Testis (tissue), 5 donors: ENCODE results near the gene RAB33B. TPM values are rescaled to one million over a fixed set of nuclear protein-coding genes. Genes with fewer than 3 reads are reported as not detected.
"Not testable (repeated sequence)": the region's sequence is repeated elsewhere in the genome, so short reads cannot be mapped to it uniquely, and the experiment has no call there.

Experiments
- DNase-seq: peaks from one replicate; pipeline ENCODE4 v3.0.0-alpha.2; 2019
- H3K27ac ChIP-seq, 2 donors: fragments of 200-600 bp; sonication (generic); one replicate each; pipeline ENCODE4 v1.5.1; 2019
- H3K27me3 ChIP-seq: fragments of 200-600 bp; sonication (generic); one replicate; pipeline ENCODE4 v1.5.1; 2019
- H3K36me3 ChIP-seq: fragments of 200-600 bp; sonication (generic); one replicate; pipeline ENCODE4 v1.5.1; 2017; ENCODE audit warnings: low read depth; ENCODE audit errors: missing control alignments
- H3K4me1 ChIP-seq: fragments of 200-600 bp; sonication (generic); one replicate; pipeline ENCODE4 v1.5.1; 2019
- H3K4me3 ChIP-seq, 2 donors: fragments of 200-600 bp; sonication (generic); one replicate each; pipeline ENCODE4 v1.5.1; 2017 to 2019
- H3K9me3 ChIP-seq: fragments of 200-600 bp; sonication (generic); one replicate; pipeline ENCODE4 v1.5.1; 2017
- POLR2A ChIP-seq: fragments of 450-650 bp; IDR thresholded peaks from one replicate; pipeline ENCODE4 v1.6.1; 2017; ENCODE audit warnings: antibody characterized with exemption, mild to moderate bottlenecking, moderate library complexity
- WGBS, 2 donors: methylation state at CpG; one replicate each; pipeline ENCODE4 v1.1.5; 2018; 5-methylcytosine and 5-hydroxymethylcytosine counted together
- intact Hi-C: fragments of 100-400 bp; cut with DNase I; formaldehyde crosslinking; loops from one replicate; pipeline ENCODE4 v1.15.1; 2023; ENCODE audit warnings: low total_unique reads
- long read RNA-seq, 2 donors: transcript quantifications; one replicate each; lab custom pipeline, GENCODE V29; 2026
- polyA plus RNA-seq: library from polyadenylated mRNA; stranded (reverse); fragments of 350-450 nt; fragmentation: Illumina TruSeq; extraction: RNeasy Lipid Tissue Mini Kit (QIAGEN cat#74804); gene quantifications from one replicate; pipeline ENCODE4 v1.2.3, GENCODE V29; 2014; ENCODE audit warnings: low read depth, low replicate concordance; ENCODE audit not compliant: insufficient read depth
- total RNA-seq, 2 donors: library from RNA; depleted of rRNA; stranded (reverse); fragments of >200 nt; gene quantifications; one replicate each; pipeline ENCODE4 v1.2.3, GENCODE V29; 2016
- TF ChIP-seq, protein P1 (sequence below), 3 experiments: fragments of 450-650 bp in 2 of 3; fragments of 200-600 bp in 1 of 3; sonication (generic) in 1 of 3; IDR thresholded peaks; one replicate each; pipeline ENCODE4 v1.5.1; 2016 to 2019; ENCODE audit warnings: antibody characterized with exemption in 3 of 3, mild to moderate bottlenecking in 2 of 3, moderate library complexity in 1 of 3

Gene RAB33B
- total RNA-seq, result 10 to 100 TPM; 10.9 to 12.1 TPM
- 8.8 TPM for polyA plus RNA-seq
- long read RNA-seq, donor 1, full-length matches to known transcripts, result 3 of 3 reads
- long read RNA-seq, donor 1, partial matches to known transcripts, result 0 of 3 reads
- long read RNA-seq, donor 1, other reads (novel, unspliced or antisense), result 0 of 3 reads
- long read RNA-seq, donor 2, full-length matches to known transcripts, result 6 of 6 reads
- long read RNA-seq, donor 2, partial matches to known transcripts, result 0 of 6 reads
- long read RNA-seq, donor 2, other reads (novel, unspliced or antisense), result 0 of 6 reads

DNA sequence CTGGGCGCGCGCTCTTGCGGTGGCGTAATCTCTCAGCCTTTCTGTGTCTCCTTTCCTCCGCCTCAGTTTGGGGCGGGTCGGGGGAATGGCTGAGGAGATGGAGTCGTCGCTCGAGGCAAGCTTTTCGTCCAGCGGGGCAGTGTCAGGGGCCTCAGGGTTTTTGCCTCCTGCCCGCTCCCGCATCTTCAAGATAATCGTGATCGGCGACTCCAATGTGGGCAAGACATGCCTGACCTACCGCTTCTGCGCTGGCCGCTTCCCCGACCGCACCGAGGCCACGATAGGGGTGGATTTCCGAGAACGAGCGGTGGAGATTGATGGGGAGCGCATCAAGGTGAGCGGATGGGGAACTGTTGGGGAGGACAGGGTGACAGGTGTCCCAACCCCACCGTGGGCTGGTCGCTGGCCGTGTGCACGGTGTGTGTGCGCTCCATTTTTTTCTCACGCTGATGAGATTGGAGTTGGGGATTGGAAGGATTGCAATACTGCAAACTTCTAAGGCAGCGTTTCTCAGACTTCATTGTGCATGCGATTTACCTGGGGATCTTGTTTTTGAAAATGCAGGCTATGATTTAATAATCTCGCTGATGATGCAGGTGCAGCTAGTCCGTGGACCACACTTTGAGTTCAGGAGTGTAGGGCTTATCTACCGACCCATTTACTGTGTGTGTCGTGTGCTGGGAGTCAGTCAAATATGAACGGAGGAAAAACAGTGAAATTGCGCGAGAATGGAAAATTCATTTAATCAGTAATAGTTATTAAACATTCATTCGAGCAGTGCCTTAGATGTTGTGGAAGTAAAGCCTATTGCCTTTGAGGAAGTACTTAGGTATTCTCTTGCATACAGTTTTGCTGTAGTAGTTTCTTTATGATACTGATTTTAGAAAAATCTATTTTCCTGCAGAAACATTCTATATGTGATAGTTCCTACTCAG lies at the start of gene RAB33B:
TSS of gene RAB33B (plus strand) at position 11 of the 935 bp plus-strand sequence. CDS start at position 86, 75 bp downstream.
- Histone ChIP-seq H3K4me1 (peaks cover 29% of the 10 kb centered on the region), H3K27ac (peak within 1 kb of the TSS; percentile 95 to 98), H3K36me3 (no peaks in the 10 kb centered on the region), H3K9me3 (no peaks in the 10 kb centered on the region), H3K27me3 (no peaks in the 10 kb centered on the region), H3K4me3 (peak within 1 kb of the TSS; percentile 92 to 93)
- DNase-seq, result no peak
- WGBS, 2 donors, result 1% methylated on average over 20 to 46 of the region's 46 CpGs
- intact Hi-C loops, result loop anchor here (10.0 kb wide), 1 partner anchor 160 kb away; no protein-coding TSS in a partner anchor
- peak; percentile 11 for TF ChIP-seq POLR2A
- TF ChIP-seq, protein P1, sequence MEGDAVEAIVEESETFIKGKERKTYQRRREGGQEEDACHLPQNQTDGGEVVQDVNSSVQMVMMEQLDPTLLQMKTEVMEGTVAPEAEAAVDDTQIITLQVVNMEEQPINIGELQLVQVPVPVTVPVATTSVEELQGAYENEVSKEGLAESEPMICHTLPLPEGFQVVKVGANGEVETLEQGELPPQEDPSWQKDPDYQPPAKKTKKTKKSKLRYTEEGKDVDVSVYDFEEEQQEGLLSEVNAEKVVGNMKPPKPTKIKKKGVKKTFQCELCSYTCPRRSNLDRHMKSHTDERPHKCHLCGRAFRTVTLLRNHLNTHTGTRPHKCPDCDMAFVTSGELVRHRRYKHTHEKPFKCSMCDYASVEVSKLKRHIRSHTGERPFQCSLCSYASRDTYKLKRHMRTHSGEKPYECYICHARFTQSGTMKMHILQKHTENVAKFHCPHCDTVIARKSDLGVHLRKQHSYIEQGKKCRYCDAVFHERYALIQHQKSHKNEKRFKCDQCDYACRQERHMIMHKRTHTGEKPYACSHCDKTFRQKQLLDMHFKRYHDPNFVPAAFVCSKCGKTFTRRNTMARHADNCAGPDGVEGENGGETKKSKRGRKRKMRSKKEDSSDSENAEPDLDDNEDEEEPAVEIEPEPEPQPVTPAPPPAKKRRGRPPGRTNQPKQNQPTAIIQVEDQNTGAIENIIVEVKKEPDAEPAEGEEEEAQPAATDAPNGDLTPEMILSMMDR (IDR thresholded peaks at IDR 0.05), result no peak

DNA sequence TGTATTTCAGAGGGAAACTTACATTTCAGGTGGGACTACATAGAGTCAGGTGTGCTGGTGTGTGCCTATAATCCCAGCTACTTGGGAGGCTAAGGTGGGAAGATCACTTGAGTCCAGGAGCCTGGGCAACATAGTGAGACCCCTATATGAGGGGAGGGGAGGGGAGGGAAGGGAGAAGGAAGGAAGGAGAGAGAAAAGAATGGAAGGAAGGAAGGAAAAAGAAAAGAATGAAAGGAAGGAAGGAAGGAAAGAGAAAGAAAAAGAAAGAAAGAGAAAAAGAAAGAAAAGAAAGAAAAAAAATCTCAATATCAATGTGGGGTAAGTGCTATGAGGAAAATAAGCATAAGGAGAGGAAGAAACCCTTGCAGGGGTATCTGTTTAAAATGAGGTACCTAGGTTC lies 43.6 kb upstream of the RAB33B start:
- Histone ChIP-seq H3K9me3 (no peaks in the 10 kb centered on the region), H3K36me3 (no peaks in the 10 kb centered on the region), H3K27ac (no peak overlapping the region), H3K4me1 (no peaks in the 10 kb centered on the region), H3K27me3 (no peaks in the 10 kb centered on the region), H3K4me3 (no peak overlapping the region)
- intact Hi-C loops, result no loop called here
- no peak for TF ChIP-seq POLR2A
- TF ChIP-seq, protein P1 (IDR thresholded peaks at IDR 0.05), result no peak
- DNase-seq, result no peak

DNA sequence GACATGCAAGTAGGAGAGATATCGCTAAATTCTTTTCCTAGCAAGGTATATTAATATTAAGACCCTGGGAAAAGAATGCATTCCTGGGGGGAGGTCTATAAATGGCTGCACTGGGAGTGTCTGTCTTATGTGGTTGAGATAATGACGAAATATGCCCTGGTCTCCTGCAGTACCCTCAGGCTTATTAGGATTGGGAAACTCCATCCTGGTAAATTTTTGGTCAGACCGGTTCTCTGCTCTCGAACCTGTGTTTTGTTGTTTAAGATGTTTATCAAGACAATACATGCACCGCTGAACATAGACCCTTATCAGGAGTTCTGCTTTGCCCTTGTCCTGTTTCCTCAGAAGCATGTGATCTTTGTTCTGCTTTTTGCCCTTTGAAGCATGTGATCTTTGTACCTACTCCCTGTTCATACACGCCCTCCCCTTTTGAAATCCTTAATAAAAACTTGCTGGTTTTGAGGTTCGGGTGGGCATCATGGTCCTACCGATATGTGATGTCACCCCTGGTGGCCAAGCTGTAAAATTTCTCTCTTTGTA lies 39.2 kb upstream of the RAB33B start:
- intact Hi-C loops, DNase-seq: not testable (repeated sequence)
- 85 to 90% methylated on average over 8 of the region's 8 CpGs for WGBS, 2 donors

DNA sequence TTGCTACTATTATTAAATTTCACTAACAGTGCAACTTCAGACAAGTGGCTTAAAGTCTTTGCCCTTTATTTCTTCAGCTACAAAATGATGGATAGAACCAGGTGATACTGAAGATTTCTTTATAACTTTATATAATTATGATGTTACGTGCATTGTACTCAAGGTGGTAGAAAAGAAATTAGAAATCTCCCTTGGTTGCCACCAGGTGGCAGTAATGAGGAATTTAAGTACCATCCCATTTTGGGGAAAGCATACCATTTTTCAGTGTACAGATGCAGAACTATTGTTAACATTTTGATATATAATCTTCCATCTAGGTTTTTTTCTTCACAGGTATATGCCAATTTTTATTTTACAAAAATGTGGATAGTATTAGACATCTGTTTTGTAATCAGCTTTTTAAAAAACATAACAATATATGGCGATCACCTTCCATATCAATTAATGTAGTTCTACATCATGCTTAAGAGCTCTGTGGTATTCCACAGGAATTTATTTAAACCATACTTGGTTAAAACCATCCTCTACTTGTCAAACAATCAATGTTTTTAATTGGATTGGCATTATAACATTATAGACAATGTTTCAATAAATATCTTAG lies 37.7 kb upstream of the RAB33B start:
- H3K27ac ChIP-seq, result no peak overlapping the region
- H3K9me3 ChIP-seq, result no peaks in the 10 kb centered on the region
- intact Hi-C loops, result no loop called here
- no peak for TF ChIP-seq POLR2A
- TF ChIP-seq, protein P1 (IDR thresholded peaks at IDR 0.05), result peak; percentile 51 to 82 (median 58)
- no peak for DNase-seq
- no peaks in the 10 kb centered on the region for H3K27me3 ChIP-seq
- H3K4me3 ChIP-seq, result no peak overlapping the region
- whole genome bisulfite sequencing, 2 donors, result 76 to 80% methylated on average over 2 of the region's 2 CpGs
- H3K36me3 ChIP-seq, result no peaks in the 10 kb centered on the region
- no peaks in the 10 kb centered on the region for H3K4me1 ChIP-seq

More for the DNA sequence above, 39.2 kb upstream of the RAB33B start:
- not testable (repeated sequence) for H3K4me1 ChIP-seq, H3K36me3 ChIP-seq, H3K4me3 ChIP-seq, H3K27me3 ChIP-seq, H3K9me3 ChIP-seq, H3K27ac ChIP-seq
